Uterus (tissue), 4 donors: ENCODE data around the gene C1GALT1C1. TPM values are rescaled to one million over a fixed set of nuclear protein-coding genes. Genes with fewer than 3 reads are reported as not detected.

Experiments
- DNase-seq, 2 donors: peaks; one replicate each; pipeline ENCODE4 v3.0.0-alpha.2; 2019 to 2020
- H3K27ac ChIP-seq, 2 donors: fragments of 200-600 bp; sonication (generic); 1 replicate in 1 of 2; 2 replicates in 1 of 2; pipeline ENCODE4 v1.5.1; 2016 to 2018
- H3K27me3 ChIP-seq, 2 donors: fragments of 200-600 bp; sonication (generic); one replicate each; pipeline ENCODE4 v1.5.1; 2018 to 2019; ENCODE audit warnings: control low read depth in 1 of 2
- H3K36me3 ChIP-seq, 2 donors: fragments of 200-600 bp; sonication (generic); one replicate each; pipeline ENCODE4 v1.5.1; 2019; ENCODE audit warnings: control low read depth in 1 of 2
- H3K4me1 ChIP-seq, 2 donors: fragments of 200-600 bp; sonication (generic); one replicate each; pipeline ENCODE4 v1.5.1; 2018 to 2019; ENCODE audit warnings: control low read depth in 1 of 2
- H3K4me3 ChIP-seq, 2 donors: fragments of 200-600 bp; sonication (generic); 1 replicate in 1 of 2; 2 replicates in 1 of 2; pipeline ENCODE4 v1.5.1; 2018 to 2019; ENCODE audit warnings: mild to moderate bottlenecking in 1 of 2
- H3K9me3 ChIP-seq, 2 donors: fragments of 200-600 bp; sonication (generic); one replicate each; pipeline ENCODE4 v1.5.1; 2019; ENCODE audit warnings: control low read depth in 1 of 2
- POLR2A ChIP-seq, 2 donors: fragments of 450-650 bp; IDR thresholded peaks; one replicate each; pipeline ENCODE4 v1.6.1; 2016; ENCODE audit warnings: antibody characterized with exemption in 2 of 2, mild to moderate bottlenecking in 1 of 2, moderate library complexity in 1 of 2
- intact Hi-C: fragments of 100-400 bp; cut with DNase I; formaldehyde crosslinking; loops from one replicate; pipeline ENCODE4 v1.15.1; 2023; ENCODE audit warnings: low total_unique reads
- total RNA-seq, 4 donors: library from RNA; depleted of rRNA in 3 of 4; stranded (reverse); fragments of >200 nt in 3 of 4; gene quantifications; one replicate each; pipeline versions ENCODE4 v1.1.0 to v1.2.4, GENCODE V29; 2014 to 2023
- TF ChIP-seq, protein P1 (sequence below), 4 experiments: fragments of 200-600 bp in 2 of 4; fragments of 450-650 bp in 2 of 4; sonication (generic) in 2 of 4; IDR thresholded peaks; one replicate each; pipeline ENCODE4 v1.5.1; 2016 to 2019; ENCODE audit warnings: antibody characterized with exemption in 4 of 4, mild to moderate bottlenecking in 2 of 4, moderate library complexity in 1 of 4
- donor health status: DM: yes; HTN: yes; CAD: no.

Gene C1GALT1C1
- total RNA-seq, 4 donors from 2014 or later: 5.4 to 39.3 (median 18.0) TPM

DNA sequence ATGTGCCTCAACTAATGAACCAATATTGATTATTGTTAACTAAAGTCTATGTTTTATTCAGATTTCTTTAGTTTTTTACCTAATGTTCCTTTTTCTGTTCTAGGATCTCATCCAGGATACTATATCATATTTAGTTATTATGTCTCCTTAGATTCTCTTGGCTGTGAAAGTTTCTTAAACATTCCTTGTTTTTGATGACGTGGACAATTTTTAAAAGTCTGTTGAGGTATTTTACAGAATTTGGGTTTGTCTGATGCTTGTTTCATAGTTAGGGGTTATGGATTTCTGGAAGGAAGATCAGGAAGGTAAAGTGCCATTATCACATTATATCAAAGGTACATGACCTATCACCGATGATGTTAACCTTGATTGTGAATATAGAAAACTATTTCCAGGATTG lies 44.2 kb downstream of the C1GALT1C1 start:
- H3K9me3 ChIP-seq: no peaks in the 10 kb centered on the region
- H3K36me3 ChIP-seq: no peaks in the 10 kb centered on the region
- H3K4me3 ChIP-seq: no peak overlapping the region
- H3K4me1 ChIP-seq: no peaks in the 10 kb centered on the region
- TF ChIP-seq, protein P1, sequence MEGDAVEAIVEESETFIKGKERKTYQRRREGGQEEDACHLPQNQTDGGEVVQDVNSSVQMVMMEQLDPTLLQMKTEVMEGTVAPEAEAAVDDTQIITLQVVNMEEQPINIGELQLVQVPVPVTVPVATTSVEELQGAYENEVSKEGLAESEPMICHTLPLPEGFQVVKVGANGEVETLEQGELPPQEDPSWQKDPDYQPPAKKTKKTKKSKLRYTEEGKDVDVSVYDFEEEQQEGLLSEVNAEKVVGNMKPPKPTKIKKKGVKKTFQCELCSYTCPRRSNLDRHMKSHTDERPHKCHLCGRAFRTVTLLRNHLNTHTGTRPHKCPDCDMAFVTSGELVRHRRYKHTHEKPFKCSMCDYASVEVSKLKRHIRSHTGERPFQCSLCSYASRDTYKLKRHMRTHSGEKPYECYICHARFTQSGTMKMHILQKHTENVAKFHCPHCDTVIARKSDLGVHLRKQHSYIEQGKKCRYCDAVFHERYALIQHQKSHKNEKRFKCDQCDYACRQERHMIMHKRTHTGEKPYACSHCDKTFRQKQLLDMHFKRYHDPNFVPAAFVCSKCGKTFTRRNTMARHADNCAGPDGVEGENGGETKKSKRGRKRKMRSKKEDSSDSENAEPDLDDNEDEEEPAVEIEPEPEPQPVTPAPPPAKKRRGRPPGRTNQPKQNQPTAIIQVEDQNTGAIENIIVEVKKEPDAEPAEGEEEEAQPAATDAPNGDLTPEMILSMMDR (IDR thresholded peaks at IDR 0.05): no peak
- no peak for TF ChIP-seq POLR2A (IDR thresholded peaks at IDR 0.05)
- no peak for DNase-seq
- H3K27ac ChIP-seq: no peak overlapping the region
- no peaks in the 10 kb centered on the region for H3K27me3 ChIP-seq
- intact Hi-C loops: no loop called here

Other genes with a start within 250 kb of the C1GALT1C1 start
- gene LAMP2, start 160.8 kb downstream of the C1GALT1C1 start, total RNA-seq: 100 to 1,000 TPM in 1 of 4 donors, 10 to 100 TPM in 3; 44.4 to 155 (median 81.8) TPM
- 10 to 100 TPM; 29.2 to 88.1 (median 44.0) TPM for gene CUL4B, start 69.1 kb downstream of the C1GALT1C1 start, total RNA-seq
- gene MCTS1, start 26.0 kb downstream of the C1GALT1C1 start, total RNA-seq: 10 to 100 TPM in 3 of 4 donors, 1 to 10 TPM in 1; 9.0 to 36.1 (median 22.6) TPM
- not detected for gene CT47B1, start 245.8 kb upstream of the C1GALT1C1 start, total RNA-seq